Measurements from ENCODE around the gene PCSK4.
A peak's percentile ranks its signal among the peaks of the same experiment; 100 is the strongest.
"Not testable (repeated sequence)": the region's sequence is repeated elsewhere in the genome, so short reads cannot be mapped to it uniquely, and the experiment has no call there.

PCSK4 gene

DNA sequence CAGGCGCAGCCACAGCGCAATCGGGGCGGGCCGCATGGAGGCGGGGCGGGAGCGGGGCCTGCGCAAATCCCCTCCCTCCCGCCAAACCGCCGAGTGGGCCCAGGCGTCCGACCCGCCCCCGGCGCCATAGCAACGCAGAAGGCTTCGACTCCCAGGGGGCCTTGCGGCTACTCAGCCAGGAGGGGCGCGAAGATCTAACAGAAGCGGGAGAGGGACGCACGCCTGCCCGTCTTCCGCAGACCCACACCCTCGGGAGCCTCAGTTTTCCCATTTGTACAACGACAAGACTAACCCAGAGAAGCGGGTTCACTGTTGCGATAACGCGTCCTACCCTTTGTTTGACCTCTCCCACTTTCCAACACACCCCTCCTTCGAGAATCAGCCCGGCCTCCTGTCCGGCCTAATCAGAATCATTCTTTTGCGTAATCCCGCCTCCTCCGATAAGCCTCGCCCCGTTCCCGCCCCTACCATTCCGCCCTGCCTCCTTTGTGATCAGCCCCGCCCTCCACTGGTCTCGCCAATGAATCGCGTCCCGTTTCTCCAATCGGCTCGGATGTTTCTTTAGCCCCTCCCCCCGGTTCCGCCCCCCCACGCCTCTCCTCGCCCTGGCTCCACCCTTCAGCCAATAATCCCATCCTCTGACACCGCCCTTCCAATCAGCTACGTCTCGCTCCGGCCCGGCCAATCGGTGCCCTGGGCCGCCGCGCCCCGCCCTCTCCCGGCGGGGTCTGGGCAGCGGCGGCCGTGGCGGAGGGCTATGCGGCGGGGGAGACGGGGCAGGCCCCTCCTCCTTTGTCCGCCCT, at the start of gene PCSK4:
TSS of gene PCSK4 (minus strand) at position 40 of the 803 bp plus-strand sequence. CDS start at position 36, 4 bp downstream.
- DNase-seq (ENCODE audit: extremely low read depth in 1 of 2, low read depth in 1 of 2), result peak; percentile 95 to 96

DNA sequence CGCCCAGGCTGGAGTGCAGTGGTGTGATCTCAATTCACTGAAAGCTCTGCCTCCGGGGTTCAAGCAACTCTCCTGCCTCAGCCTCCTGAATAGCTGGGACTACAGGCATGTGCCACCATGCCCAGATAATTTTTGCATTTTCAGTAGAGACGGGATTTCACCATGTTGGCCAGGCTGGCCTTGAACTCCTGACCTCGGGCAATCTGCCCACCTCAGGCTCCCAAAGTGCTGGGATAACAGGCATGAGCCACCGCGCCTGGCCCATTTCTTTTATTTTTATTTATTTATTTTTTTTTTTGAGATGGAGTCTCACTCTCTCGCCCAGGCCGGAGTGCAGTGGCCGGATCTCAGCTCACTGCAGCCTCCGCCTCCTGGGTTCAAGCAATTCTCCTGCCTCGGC, 49.6 kb upstream of the PCSK4 start:
- DNase-seq (ENCODE audit: extremely low read depth in 1 of 2, low read depth in 1 of 2), result not testable (repeated sequence)

DNA sequence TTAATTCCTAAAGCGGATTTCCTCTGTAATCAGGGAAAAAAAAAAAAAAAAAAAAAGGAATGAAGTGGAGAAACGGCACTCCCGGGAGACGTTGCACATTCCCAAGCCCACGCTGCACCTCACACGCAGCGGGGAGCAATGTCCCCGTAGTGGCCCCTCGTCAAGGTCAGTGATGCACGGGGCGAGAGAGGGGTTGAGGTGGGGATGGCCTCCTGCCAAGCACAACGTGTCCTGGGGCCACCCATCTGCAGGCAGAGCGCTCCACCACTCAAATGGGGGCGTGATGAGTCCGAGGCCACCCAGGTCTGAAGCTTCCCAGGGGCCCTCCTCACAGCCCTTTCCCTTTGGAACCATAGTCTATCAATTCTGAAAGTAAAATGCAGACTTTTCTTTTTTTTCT, 48.8 kb upstream of the PCSK4 start:
- no peak for DNase-seq (ENCODE audit: extremely low read depth in 1 of 2, low read depth in 1 of 2)

DNA sequence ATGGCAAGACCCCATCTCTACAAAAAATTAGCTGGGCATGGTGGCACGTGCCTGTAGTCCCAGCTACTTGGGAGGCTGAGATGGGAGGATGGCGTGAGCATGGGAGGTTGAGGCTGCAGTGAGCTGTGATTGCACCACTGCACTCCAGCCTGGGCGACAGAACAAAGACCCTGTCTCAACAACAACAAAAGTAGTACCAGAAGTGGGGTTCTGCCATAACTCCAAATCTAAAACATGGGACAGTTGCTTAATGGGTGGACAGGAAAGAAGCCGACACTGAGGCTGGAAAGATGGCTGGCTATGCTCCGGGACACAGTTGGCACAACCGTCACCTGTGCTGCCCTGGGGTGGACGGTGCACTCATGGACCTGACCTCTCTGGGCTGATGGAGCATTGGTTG, 45.5 kb upstream of the PCSK4 start:
- not testable (repeated sequence) for DNase-seq (ENCODE audit: extremely low read depth in 1 of 2, low read depth in 1 of 2)

DNA sequence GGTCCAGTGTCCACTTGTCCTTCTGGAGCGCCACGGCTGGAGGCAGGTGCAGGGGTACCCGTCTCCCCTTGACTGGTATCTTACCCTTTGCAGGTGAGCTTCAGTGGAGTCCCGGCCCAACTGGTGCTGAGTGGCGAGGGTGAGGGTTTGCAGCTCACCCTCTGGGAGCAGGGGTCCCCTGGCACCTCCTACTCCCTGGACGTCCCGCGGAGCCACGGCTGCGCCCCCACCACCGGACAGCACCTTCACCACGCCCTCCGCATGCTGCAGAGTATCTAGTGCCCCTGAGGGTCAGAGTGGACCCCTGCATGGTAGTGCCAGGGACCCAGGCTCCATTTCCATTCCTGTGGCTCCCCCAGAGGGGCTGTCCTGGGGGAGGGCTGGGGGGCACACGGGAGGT, 44.8 kb upstream of the PCSK4 start:
- DNase-seq (ENCODE audit: extremely low read depth in 1 of 2, low read depth in 1 of 2), result no peak

DNA sequence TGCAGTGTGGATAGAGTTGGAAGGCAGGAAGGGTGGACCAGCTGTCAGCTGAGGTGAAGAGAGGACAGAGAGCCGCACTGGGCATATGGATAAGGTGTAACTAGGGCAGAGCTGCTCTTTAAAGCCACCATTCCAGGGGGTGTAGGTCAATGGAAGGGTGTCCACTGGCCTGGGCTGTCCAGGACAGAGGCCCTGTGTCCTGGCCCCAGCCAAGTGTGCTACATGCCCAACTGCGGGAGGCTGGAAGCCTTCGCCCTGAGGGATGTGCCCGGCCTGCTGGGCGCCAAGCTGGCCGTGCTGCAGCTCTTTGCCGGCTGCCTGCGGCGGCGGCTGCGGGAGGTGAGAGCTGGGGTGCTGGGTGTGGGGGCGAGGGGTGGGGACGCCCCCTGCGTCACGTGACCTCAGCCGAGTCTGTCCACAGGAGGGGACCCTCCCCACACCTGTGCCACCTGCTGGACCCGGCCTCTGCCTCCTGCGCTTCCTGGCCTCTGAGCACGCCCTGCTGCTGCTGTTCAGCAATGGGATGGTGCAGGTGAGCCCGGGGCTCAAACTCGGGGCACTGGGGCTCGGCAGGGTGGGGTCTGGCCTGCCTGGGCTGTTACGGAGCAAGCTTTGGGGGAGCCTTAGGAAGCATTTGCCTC, 43.5 kb upstream of the PCSK4 start:
- no peak for DNase-seq (ENCODE audit: extremely low read depth in 1 of 2, low read depth in 1 of 2)

DNA sequence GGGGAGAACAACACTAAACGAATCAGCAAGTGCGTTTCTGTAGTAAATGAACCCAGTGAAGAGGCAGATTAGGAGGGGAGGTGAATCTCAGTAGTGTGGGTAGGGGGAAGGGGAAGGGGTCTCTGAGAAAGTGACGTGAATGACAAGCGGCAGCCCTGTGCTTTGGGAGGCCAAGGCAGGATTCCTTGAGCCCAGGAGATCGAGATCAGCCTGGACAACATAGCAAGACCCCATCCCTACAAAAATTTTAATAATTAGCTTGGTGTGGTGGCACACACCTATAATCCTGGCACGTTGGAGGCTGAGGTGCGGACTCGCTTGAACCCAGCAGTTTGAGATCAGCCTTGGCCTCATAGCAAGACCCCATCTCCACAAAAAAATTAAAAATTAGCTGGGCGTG, 41.9 kb upstream of the PCSK4 start:
- DNase-seq (ENCODE audit: extremely low read depth in 1 of 2, low read depth in 1 of 2), result no peak

DNA sequence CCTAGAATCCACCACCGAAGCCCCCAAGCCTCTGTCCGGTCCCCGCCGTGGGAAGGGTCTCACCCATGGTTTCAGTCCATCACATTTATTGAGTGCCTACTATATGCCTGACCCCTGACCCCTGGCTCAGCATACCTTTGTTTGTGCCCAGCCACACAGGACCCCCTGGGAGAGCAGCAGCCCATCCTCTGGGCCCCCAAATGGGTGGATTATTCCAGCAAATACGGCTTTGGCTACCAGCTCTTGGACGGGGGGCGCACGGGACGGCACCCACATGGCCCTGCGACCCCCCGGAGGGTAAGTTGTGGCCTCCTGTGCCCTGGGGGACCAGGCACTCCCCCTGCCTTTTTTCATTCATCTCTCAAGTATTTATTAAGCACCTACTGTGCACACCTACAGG, 41.4 kb upstream of the PCSK4 start:
- no peak for DNase-seq (ENCODE audit: extremely low read depth in 1 of 2, low read depth in 1 of 2)

DNA sequence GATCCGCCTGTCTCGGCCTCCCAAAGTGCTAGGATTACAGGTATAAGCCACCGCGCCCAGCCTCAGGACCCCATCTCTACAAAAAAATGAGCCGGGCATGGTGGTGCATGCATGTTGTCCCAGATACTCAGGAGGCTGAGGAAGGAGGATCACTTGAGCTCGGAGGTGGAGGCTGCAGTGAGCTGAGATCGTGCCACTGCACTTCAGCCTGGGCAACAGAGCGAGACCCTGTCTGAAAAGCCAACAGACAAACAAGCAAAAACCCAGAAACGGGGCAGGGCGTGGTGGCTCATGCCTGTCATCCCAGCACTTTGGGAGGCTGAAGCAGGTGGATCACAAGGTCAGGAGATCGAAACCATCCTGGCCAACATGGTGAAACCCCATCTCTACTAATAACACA, 40.7 kb upstream of the PCSK4 start:
- DNase-seq (ENCODE audit: extremely low read depth in 1 of 2, low read depth in 1 of 2), result not testable (repeated sequence)

DNA sequence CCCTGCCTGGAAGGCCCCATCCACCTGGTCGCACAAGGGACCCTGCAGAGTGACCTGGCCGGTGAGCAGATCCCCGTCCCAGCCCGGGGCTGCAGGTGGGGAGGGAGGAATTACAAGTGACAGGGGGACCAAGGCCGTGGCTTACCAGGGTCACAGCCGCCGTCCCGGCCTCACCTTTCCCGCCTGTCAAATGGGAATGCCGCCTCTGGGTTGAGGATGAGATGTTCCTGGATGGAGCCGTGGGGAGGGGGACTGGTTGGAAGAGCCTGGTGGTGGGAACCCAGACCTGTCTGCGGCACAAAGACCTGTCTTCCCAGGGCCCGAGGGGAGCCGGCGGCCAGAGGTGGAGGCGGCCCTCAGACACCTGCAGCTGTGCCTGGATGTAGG, 39.3 kb upstream of the PCSK4 start:
- no peak for DNase-seq (ENCODE audit: extremely low read depth in 1 of 2, low read depth in 1 of 2)

DNA sequence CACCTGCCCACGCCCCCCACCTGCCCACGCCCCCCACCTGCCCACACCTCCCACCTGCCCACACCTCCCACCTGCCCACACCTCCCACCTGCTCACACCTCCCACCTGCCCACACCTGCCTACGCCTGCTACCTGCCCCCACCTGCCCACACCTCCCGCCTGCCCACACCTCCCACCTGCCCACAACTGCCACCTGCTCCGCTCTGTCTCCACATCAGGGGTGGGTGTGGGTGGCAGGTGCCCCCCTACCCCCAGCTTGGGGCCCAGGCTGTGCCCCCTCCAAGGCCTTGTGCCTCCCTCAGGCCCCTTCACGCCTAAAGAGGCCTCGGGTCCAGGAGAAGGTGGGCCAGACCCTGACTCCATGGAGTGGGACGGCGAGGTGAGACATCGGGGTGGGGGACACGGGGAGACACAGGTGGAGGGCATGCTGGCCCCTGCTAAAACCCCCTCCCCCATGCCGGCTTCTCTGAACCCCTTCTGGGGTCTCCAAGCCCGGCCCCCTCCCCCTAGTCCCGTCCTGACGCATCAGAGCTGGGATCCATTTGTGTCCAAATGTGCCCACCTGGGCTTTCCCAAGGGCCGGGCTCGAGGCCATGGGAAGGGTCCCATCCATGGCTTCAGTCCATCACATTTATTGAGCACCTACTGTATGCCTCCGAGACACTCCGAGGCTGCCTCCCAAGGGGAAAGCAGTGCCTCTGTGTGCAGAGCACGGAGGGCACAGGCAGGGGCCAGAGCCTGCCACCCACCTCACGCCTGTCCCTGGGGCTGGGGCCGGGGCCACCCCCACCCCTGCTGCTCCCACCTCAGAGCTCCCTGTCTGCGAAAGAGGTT, 38.7 kb upstream of the PCSK4 start:
- DNase-seq (ENCODE audit: extremely low read depth in 1 of 2, low read depth in 1 of 2), result no peak

DNA sequence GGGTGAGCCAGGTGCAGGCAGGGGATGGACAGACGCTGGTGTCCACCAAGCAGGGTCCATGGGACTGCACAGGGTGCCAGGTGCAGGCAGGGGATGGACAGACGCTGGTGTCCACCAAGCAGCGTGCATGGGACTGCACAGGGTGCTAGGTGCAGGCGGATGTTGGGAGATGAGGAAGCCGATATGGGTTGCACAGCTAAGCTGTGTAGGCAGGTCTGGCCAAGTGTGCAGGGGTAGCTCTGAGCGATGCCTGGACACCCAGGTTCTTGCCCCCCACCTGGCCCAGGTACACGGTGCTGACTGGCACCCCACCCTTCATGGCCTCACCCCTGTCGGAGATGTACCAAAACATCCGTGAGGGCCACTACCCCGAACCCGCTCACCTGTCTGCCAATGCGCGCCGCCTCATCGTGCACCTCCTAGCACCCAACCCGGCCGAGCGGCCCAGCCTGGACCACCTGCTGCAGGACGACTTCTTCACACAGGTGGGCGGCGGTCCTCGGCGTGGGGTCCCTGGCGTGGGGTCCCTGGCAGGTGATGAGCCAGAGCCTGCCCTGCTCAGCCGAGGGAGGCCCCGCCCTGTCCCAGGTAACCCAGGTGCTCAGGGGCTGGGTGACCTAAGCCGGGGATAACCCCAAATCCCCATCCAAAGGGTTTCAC, 37.6 kb upstream of the PCSK4 start:
- no peak for DNase-seq (ENCODE audit: extremely low read depth in 1 of 2, low read depth in 1 of 2)

DNA sequence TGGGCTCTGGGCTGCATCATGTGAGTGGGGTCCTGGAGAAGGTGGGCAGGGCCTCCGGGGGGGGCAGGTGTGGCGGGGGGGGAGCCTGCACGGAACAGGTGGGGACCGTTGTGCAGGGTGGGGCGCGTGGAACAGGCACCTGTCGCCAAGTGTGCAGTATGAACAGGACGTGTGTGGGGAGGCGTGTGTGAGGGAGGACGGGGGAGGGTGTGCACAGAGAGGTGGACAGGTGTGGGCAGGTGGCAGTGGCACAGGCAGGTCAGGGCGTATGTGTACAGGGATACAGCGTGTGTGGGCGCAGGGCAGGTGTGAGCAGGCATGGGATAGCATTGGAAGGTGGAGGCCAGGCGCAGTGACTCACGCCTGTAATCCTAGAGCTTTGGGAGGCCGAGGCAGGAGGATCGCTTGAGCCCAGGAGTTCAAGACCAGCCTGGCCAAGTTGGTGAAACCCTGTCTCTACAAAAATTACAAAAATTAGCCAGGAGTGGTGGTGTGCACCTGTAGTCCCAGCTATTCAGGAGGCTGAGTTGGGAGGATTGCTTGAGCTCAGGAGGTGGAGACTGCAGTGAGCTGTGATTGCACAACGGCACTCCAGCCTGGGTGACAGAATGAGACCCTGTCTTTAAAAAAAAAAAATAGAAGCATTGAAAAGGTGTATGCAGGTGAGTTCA, 37.0 kb upstream of the PCSK4 start:
- no peak for DNase-seq (ENCODE audit: extremely low read depth in 1 of 2, low read depth in 1 of 2)

DNA sequence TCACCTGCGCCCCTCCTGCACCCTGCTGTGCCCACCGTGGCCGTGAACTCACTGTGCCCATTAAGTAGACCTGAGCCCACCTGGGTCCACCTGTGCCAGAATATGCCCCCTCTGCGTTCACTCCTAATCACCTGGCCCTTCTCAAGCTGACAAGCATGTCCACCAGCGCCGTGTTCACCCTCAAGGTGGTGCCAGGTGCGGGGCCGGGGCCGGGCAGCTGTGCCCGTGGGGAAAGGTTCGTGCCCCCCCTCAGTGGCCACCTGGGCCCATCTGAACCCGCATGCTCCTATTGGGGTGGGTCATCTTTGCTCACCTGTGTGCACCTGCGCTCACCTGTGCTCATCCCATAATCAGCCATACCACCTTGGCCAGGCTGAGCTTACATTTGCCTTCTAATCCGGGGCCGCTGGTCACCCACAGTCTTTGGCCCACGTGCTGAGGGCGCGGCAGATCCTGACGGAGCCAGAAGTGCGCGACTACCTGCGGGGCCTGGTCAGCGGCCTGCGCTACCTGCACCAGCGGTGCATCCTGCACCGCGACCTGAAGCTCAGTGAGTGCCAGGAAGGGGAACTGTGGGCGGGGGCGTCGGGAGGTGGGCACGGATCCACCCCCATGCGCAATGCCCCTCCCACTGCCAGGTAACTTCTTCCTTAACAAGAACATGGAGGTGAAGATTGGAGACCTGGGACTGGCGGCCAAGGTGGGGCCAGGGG, 36.1 kb upstream of the PCSK4 start:
- no peak for DNase-seq (ENCODE audit: extremely low read depth in 1 of 2, low read depth in 1 of 2)

DNA sequence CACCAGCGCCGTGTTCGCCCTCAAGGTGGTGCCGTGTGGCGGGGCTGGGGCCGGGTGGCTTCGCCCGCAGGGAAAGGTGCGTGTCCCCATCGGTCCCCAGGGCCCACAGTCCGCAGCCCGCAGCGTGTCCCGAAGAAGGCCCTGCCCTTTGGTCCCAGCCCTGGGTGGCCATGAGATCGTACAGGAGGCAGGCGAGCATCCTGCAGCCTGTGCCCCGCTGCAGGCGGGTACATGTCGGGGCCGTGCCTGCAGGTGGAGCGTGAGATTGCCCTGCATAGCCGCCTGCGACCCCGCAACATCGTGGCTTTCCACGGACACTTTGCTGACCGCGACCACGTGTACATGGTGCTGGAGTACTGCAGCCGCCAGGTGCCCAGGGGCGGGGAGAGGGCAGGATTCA, 35.2 kb upstream of the PCSK4 start:
- no peak for DNase-seq (ENCODE audit: extremely low read depth in 1 of 2, low read depth in 1 of 2)

DNA sequence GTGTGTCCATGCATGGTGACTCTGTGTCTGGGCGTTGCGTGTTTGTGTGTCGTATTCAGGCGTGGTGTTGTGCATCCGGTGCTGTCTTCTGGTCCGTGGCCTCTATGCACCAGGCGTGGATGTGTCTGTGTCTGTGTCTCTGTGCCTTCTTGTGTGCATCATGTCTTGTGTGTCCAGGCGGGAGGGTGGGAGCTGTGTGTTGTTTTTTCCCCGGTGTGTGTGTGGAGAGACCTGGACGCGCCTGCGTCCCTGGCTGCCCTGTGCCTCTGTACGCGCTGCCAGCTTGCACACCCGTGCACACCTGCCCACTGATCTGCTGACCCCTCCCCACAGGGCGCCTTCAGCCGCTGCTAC, 34.8 kb upstream of the PCSK4 start:
- DNase-seq (ENCODE audit: extremely low read depth in 1 of 2, low read depth in 1 of 2), result no peak

DNA sequence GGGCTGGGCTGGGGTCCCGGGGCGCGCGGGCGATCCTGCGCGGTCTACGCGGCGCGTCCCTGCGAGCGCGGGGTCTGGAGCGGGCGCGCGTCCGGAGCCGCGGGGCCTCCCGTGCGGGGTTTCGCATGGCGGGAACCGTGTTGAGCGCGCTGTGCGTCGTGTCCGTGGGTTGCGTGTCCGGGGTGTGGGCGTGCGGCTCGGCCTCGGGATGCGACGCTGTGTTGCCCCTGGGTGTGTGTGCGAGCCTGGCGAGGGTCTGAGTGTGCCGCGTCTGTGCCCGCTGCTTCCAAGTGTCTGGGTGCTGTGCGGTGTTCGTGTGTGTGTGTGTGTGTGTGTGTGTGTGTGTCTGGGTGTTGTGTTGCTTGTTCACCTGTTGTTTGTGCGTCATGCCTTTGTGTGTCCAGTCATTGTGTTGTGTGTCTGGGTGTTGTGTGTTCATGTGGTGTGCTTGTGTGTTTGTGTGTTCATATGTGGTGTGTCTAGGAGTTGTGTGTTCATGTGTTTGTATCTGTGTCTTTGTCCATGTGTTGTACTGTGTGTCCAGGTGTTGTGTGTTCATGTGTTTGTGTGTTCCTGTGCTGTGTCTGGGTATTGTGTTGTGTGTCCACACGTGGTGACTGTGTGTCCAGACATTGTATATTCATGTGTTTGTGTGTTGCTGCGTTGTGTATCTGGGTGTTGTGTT, 34.3 kb upstream of the PCSK4 start:
- DNase-seq (ENCODE audit: extremely low read depth in 1 of 2, low read depth in 1 of 2), result no peak

DNA sequence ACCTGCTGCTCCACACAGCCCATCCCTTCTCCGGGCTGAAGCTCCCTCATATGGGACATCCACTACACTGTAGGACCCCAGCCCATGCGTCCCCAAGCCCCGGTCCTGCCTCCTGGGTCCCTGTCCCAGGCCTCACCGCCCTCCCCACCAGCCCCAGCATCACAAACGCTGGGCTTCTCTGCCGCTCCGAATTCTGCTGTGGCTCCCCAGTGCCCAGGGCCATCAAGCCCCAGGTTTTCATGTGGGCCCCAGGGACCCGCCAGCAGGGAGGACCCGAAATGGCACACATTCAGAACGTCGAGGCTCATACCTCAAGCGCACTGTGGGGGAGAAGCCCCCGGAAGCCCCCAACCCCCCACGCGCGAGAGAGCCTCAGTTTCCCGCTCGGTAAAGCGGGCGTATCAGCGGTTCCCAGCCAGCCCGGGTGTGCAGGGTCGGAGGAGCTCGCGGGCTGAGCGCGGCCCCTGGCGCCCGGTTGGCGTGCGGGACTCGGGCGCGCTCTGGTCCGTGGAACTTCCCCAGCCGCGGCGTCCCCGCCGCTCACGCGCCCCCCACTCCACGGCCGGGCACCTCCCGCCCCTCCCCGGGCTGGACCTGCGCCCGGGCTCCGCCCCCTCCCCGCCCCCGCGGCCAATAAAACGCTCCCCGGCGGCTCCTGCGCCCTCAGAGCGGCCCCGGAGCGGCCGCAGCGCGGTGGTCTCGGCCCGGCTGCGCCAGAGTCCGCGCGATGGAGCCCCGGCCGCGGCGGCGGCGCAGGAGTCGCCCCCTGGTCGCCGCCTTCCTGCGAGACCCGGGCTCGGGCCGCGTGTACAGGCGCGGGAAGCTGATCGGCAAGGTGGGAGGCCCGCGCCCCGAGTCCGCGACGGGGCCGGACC, 33.5 kb upstream of the PCSK4 start, which contains the start of gene PLK5:
TSS of gene PLK5 (plus strand) at position 666 of the 875 bp plus-strand sequence. CDS start 2,920 bp downstream, outside the sequence.
- DNase-seq (ENCODE audit: extremely low read depth in 1 of 2, low read depth in 1 of 2), result no peak

All from activated CD8-positive, alpha-beta memory T cell treated with anti-CD3 and anti-CD28 coated beads for 1 hour (primary cell).